ENCODE data around the gene SRRM4. TPM values are rescaled to one million over a fixed set of nuclear protein-coding genes. Genes with fewer than 3 reads are reported as not detected.
A peak's percentile ranks its signal among the peaks of the same experiment; 100 is the strongest.

Gene SRRM4
- polyA plus RNA-seq, 4 donors, result 0.01 to 0.19 (median 0.07) TPM

GRCh38 chr12:119157528-119157927 lies 176.2 kb downstream of the SRRM4 start:
- DNase-seq (ENCODE audit: low read depth in 4 of 4, low spot score in 3 of 4), result no peak

GRCh38 chr12:119157978-119158377 lies 176.6 kb downstream of the SRRM4 start:
- DNase-seq (ENCODE audit: low read depth in 4 of 4, low spot score in 3 of 4), result no peak

GRCh38 chr12:119158402-119158801 lies 177.1 kb downstream of the SRRM4 start:
- no peak for DNase-seq (ENCODE audit: low read depth in 4 of 4, low spot score in 3 of 4)

- no peak for DNase-seq (ENCODE audit: low read depth in 4 of 4, low spot score in 3 of 4)
These were observed 178.5 kb downstream of the SRRM4 start for GRCh38 chr12:119159844-119160243.

- no peak for DNase-seq (ENCODE audit: low read depth in 4 of 4, low spot score in 3 of 4)
These were observed 186.6 kb downstream of the SRRM4 start for GRCh38 chr12:119167902-119168301.

GRCh38 chr12:119168721-119169120 lies 187.4 kb downstream of the SRRM4 start:
- no peak for DNase-seq (ENCODE audit: low read depth in 4 of 4, low spot score in 3 of 4)

- DNase-seq (ENCODE audit: low read depth in 4 of 4, low spot score in 3 of 4), result no peak
These were observed 187.8 kb downstream of the SRRM4 start for GRCh38 chr12:119169150-119169549.

- DNase-seq (ENCODE audit: low read depth in 4 of 4, low spot score in 3 of 4), result no peak
These were observed 189.9 kb downstream of the SRRM4 start for GRCh38 chr12:119171291-119171690.

GRCh38 chr12:119171691-119172425 lies 190.5 kb downstream of the SRRM4 start:
- DNase-seq (ENCODE audit: low read depth in 4 of 4, low spot score in 3 of 4), result no peak

GRCh38 chr12:119175081-119175480 lies 193.7 kb downstream of the SRRM4 start:
- DNase-seq (ENCODE audit: low read depth in 4 of 4, low spot score in 3 of 4), result no peak

- peak in 1 of 4 donors; percentile 37 for DNase-seq (ENCODE audit: low read depth in 4 of 4, low spot score in 3 of 4)
These were observed 195.1 kb downstream of the SRRM4 start for GRCh38 chr12:119176267-119177055.

- no peak for DNase-seq (ENCODE audit: low read depth in 4 of 4, low spot score in 3 of 4)
These were observed 195.7 kb downstream of the SRRM4 start for GRCh38 chr12:119177056-119177325.

- DNase-seq (ENCODE audit: low read depth in 4 of 4, low spot score in 3 of 4), result no peak
These were observed 196.5 kb downstream of the SRRM4 start for GRCh38 chr12:119177724-119178380.

GRCh38 chr12:119178544-119179334 lies 197.4 kb downstream of the SRRM4 start, which contains the start of gene HSPB8:
TSS of gene HSPB8 (plus strand) at chr12:119178931. CDS start at chr12:119179313, 382 bp downstream.
- peak; percentile 35 to 47 (median 40) for DNase-seq (ENCODE audit: low read depth in 4 of 4, low spot score in 3 of 4)

GRCh38 chr12:119179335-119180021 lies 198.1 kb downstream of the SRRM4 start:
- DNase-seq (ENCODE audit: low read depth in 4 of 4, low spot score in 3 of 4), result no peak

- no peak for DNase-seq (ENCODE audit: low read depth in 4 of 4, low spot score in 3 of 4)
These were observed 199.2 kb downstream of the SRRM4 start for GRCh38 chr12:119180380-119181040.

- no peak for DNase-seq (ENCODE audit: low read depth in 4 of 4, low spot score in 3 of 4)
These were observed 199.9 kb downstream of the SRRM4 start for GRCh38 chr12:119181202-119181601.

- no peak for DNase-seq (ENCODE audit: low read depth in 4 of 4, low spot score in 3 of 4)
These were observed 200.6 kb downstream of the SRRM4 start for GRCh38 chr12:119181944-119182343.

GRCh38 chr12:119182701-119183493 lies 201.6 kb downstream of the SRRM4 start:
- no peak for DNase-seq (ENCODE audit: low read depth in 4 of 4, low spot score in 3 of 4)

All from left renal pelvis (tissue), 4 donors.